ENCODE measurements around the gene DIAPH3.

The DIAPH3 gene

DNA sequence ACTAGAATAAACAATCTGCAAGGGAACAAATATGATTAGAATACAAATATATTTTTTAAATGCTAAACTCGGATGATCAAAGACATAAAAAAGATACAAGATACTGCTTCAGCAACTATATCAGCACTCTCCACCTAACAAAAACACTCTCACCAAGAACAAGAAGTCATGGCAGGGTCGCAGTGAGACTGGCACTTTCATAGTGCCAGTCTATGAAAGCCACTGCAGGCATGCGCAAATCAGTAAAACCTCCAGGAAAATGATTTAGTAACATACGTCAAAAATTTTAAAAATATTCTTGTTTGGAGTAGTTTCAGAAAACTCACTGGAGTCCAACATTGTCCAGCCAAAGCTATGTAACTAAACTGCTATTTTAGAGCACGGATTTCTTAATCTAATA is 295.9 kb downstream of the DIAPH3 start:
- H3K27me3 ChIP-seq = no peaks in the 10 kb centered on the region
- H3K9ac ChIP-seq = no peak overlapping the region
- H3K27ac ChIP-seq = no peak overlapping the region
- H3K4me3 ChIP-seq = no peak overlapping the region
- no peaks in the 10 kb centered on the region for H3K36me3 ChIP-seq
- TF ChIP-seq Cebpa-rat (IDR thresholded peaks at IDR 0.05) = no peak
- H4K20me1 ChIP-seq = no peaks in the 10 kb centered on the region
- H3K4me1 ChIP-seq = no peaks in the 10 kb centered on the region
- no peaks in the 10 kb centered on the region for H3K9me3 ChIP-seq
- H3K4me2 ChIP-seq = no peak overlapping the region

- H3K27me3 ChIP-seq = no peaks in the 10 kb centered on the region
- no peak overlapping the region for H3K4me3 ChIP-seq
- H3K4me2 ChIP-seq = no peak overlapping the region
- H3K27ac ChIP-seq = no peak overlapping the region
- no peaks in the 10 kb centered on the region for H4K20me1 ChIP-seq
- no peaks in the 10 kb centered on the region for H3K9me3 ChIP-seq
- H3K4me1 ChIP-seq = no peaks in the 10 kb centered on the region
- peaks cover 2% of the 10 kb centered on the region; the same call in 1 of the 2 replicates for H3K36me3 ChIP-seq
- no peak overlapping the region for H3K9ac ChIP-seq
- no peak for TF ChIP-seq Cebpa-rat (IDR thresholded peaks at IDR 0.05)
Measured at GRCh38 chr13:59865398-59865797, 298.3 kb downstream of the DIAPH3 start.

DNA sequence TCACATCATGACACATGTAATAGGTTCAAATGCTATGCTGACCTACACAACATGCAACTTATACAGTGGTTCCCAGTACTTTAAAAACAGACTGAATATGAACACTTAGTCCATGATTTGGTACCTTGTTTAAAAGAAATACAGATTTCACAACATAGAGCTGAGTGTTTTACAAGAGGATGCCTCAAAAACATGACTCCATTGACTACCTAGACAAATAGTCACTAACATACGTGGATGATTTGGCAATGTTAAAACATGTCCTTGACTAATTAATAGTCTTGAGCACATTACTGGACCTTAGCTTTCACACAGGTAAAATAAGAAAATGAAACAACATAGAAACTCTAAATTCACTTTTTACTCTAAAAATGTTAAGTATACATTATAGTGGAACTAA is 300.1 kb downstream of the DIAPH3 start:
- Histone ChIP-seq H3K27me3 (no peaks in the 10 kb centered on the region), H3K4me3 (no peak overlapping the region), H4K20me1 (no peaks in the 10 kb centered on the region), H3K4me2 (no peak overlapping the region), H3K9me3 (no peaks in the 10 kb centered on the region), H3K27ac (no peak overlapping the region), H3K4me1 (no peaks in the 10 kb centered on the region), H3K9ac (no peak overlapping the region), H3K36me3 (peaks cover 4% of the 10 kb centered on the region; the same call in 1 of the 2 replicates)
- TF ChIP-seq Cebpa-rat (IDR thresholded peaks at IDR 0.05) = no peak

DNA sequence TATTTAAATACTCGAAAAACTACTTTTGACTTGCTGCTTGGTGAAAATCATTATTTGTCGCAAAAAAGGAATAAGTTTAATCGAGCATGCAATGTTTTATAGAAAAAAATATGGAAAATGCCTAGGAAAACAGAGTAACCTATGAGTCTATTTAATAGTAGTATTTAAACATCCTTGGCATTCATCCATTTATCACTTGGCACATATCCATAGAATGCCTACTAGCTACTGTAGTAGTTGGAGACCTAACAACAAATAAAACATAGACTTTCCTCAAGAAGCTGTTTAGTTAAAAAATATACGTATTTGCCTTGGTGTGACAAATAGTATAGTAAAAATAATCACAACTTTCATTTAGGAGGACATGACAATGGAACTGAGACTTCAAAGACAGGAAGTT is 302.1 kb downstream of the DIAPH3 start:
- Histone ChIP-seq H3K36me3 (peaks cover 4% of the 10 kb centered on the region; the same call in 1 of the 2 replicates), H3K4me3 (no peak overlapping the region), H3K9ac (no peak overlapping the region), H3K4me1 (no peaks in the 10 kb centered on the region), H3K4me2 (no peak overlapping the region), H4K20me1 (no peaks in the 10 kb centered on the region), H3K27ac (no peak overlapping the region), H3K9me3 (no peaks in the 10 kb centered on the region), H3K27me3 (no peaks in the 10 kb centered on the region)
- no peak for TF ChIP-seq Cebpa-rat (IDR thresholded peaks at IDR 0.05)

- Histone ChIP-seq H3K9ac (no peak overlapping the region), H3K36me3 (peaks cover 4% of the 10 kb centered on the region; the same call in 1 of the 2 replicates), H3K4me2 (no peak overlapping the region), H3K4me1 (no peaks in the 10 kb centered on the region), H3K27ac (no peak overlapping the region), H3K4me3 (no peak overlapping the region), H3K9me3 (no peaks in the 10 kb centered on the region), H4K20me1 (no peaks in the 10 kb centered on the region), H3K27me3 (no peaks in the 10 kb centered on the region)
- TF ChIP-seq Cebpa-rat (IDR thresholded peaks at IDR 0.05) = no peak
Measured at GRCh38 chr13:59856281-59856810, 307.4 kb downstream of the DIAPH3 start.

GRCh38 chr13:59846845-59847620 is 316.7 kb downstream of the DIAPH3 start:
- Histone ChIP-seq H4K20me1 (no peaks in the 10 kb centered on the region), H3K36me3 (no peaks in the 10 kb centered on the region), H3K9me3 (no peaks in the 10 kb centered on the region), H3K4me1 (no peaks in the 10 kb centered on the region), H3K4me2 (no peak overlapping the region), H3K27ac (no peak overlapping the region), H3K4me3 (no peak overlapping the region), H3K27me3 (no peaks in the 10 kb centered on the region), H3K9ac (no peak overlapping the region)
- no peak for TF ChIP-seq Cebpa-rat (IDR thresholded peaks at IDR 0.05)

DNA sequence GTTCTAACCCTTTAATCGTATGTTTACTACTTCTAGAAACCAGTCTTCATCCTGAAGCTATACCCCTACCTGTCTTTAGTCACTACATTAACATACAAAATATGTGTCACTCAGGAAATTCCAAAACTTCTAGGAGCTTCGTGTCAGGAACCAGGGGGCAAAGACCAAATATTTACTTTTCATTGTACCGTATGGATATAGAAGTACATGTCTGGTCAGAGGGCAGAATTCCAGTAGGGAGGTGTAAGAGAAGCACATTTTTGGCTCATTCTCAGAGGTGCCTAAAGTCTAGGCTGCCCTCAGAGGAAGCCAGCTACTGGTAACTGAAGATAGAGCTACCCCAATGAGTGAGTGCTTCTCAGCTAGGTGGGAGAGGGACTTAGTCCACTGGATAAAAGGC is 320.7 kb downstream of the DIAPH3 start:
- no peak overlapping the region for H3K4me3 ChIP-seq
- no peak for TF ChIP-seq Cebpa-rat (IDR thresholded peaks at IDR 0.05)
- no peaks in the 10 kb centered on the region for H3K27me3 ChIP-seq
- H3K27ac ChIP-seq = no peak overlapping the region
- H3K4me1 ChIP-seq = no peaks in the 10 kb centered on the region
- no peaks in the 10 kb centered on the region for H3K9me3 ChIP-seq
- H4K20me1 ChIP-seq = no peaks in the 10 kb centered on the region
- no peak overlapping the region for H3K4me2 ChIP-seq
- H3K9ac ChIP-seq = no peak overlapping the region
- H3K36me3 ChIP-seq = no peaks in the 10 kb centered on the region

DNA sequence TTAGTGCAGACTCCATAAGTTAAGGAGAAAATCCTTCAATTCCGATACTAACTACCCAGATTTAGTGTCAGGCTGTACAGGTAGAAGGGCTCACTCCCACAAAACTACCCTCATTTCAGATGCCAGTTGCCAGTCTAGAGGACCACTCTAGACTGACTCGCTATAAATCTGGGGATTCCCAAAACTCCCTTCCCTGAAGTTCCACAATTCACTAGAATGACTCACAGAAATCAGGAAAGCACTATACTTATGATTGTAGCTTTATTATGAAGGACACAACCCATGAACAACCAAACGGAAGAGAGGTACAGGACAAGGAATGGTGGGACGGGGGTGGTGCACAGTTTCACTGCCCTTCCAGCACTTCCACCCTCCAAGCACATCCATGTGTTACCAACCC is 321.2 kb downstream of the DIAPH3 start:
- no peak overlapping the region for H3K4me3 ChIP-seq
- no peak overlapping the region for H3K27ac ChIP-seq
- no peak overlapping the region for H3K4me2 ChIP-seq
- H3K27me3 ChIP-seq = no peaks in the 10 kb centered on the region
- H4K20me1 ChIP-seq = no peaks in the 10 kb centered on the region
- H3K4me1 ChIP-seq = no peaks in the 10 kb centered on the region
- TF ChIP-seq Cebpa-rat (IDR thresholded peaks at IDR 0.05) = no peak
- H3K36me3 ChIP-seq = no peaks in the 10 kb centered on the region
- no peaks in the 10 kb centered on the region for H3K9me3 ChIP-seq
- H3K9ac ChIP-seq = no peak overlapping the region

DNA sequence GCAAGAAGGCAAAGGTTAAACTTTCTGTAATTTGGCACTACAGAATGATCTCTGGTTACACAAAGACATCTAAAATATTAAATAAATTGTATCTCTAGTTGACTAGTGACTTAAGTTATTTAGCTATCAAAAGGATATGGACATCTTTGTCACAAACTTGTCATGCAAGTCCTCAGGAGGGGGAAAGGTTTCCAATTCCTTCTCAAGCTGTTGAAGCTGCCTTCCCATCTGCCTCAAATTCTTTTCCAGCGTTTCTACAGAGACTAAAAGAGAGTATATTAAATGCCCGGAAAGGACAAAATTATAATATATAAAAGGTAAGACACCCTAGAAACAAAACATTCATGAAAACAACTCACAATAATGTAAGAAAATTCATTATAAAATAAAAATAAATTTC is 324.5 kb downstream of the DIAPH3 start:
- Histone ChIP-seq H3K27me3 (no peaks in the 10 kb centered on the region), H3K36me3 (no peaks in the 10 kb centered on the region), H3K4me1 (no peaks in the 10 kb centered on the region), H4K20me1 (no peaks in the 10 kb centered on the region), H3K9me3 (no peaks in the 10 kb centered on the region), H3K9ac (no peak overlapping the region), H3K27ac (no peak overlapping the region), H3K4me3 (no peak overlapping the region), H3K4me2 (no peak overlapping the region)
- no peak for TF ChIP-seq Cebpa-rat (IDR thresholded peaks at IDR 0.05)

- Histone ChIP-seq H3K9ac (no peak overlapping the region), H3K4me2 (no peak overlapping the region), H4K20me1 (no peaks in the 10 kb centered on the region), H3K27ac (no peak overlapping the region), H3K9me3 (no peaks in the 10 kb centered on the region), H3K27me3 (no peaks in the 10 kb centered on the region), H3K36me3 (no peaks in the 10 kb centered on the region), H3K4me1 (no peaks in the 10 kb centered on the region), H3K4me3 (no peak overlapping the region)
- TF ChIP-seq Cebpa-rat (IDR thresholded peaks at IDR 0.05) = no peak
Measured at GRCh38 chr13:59837101-59837500, 326.6 kb downstream of the DIAPH3 start.
